PFSK-1 (cell line): ENCODE data around the gene ZFHX3.

Experiments used
- FOXP2 ChIP-seq: optimal IDR thresholded peaks from 2 replicates; pipeline ENCODE3; 2011; ENCODE audit warnings: borderline replicate concordance, control low read depth, inconsistent platforms; ENCODE audit not compliant: insufficient read depth; ENCODE audit errors: extremely low read length, extremely low read depth
- POLR2AphosphoS5 ChIP-seq: IDR thresholded peaks from 2 replicates; pipeline ENCODE4 v1.6.1; 2012; ENCODE audit warnings: low read depth, mild to moderate bottlenecking, control low read depth, low read length, moderate library complexity
- SIN3A ChIP-seq: IDR thresholded peaks from 2 replicates; pipeline ENCODE4 v1.6.1; 2012; ENCODE audit warnings: mild to moderate bottlenecking, low read length, moderate library complexity, borderline replicate concordance; ENCODE audit not compliant: insufficient read depth
- TAF1 ChIP-seq: IDR thresholded peaks from 2 replicates; pipeline ENCODE4 v1.6.1; 2012; ENCODE audit warnings: low read length, control low read depth, borderline replicate concordance; ENCODE audit not compliant: insufficient read depth
- TF ChIP-seq, protein P1 (sequence below), 2 experiments: IDR thresholded peaks; 2 replicates each; pipeline versions ENCODE4 v1.6.1 to v1.8.0; 2011 to 2012; ENCODE audit warnings: low read depth in 2 of 2, low read length in 2 of 2, control low read depth in 1 of 2, inconsistent platforms in 1 of 2, mild to moderate bottlenecking in 1 of 2, moderate library complexity in 1 of 2; ENCODE audit not compliant: insufficient read depth in 1 of 2

Gene ZFHX3

DNA sequence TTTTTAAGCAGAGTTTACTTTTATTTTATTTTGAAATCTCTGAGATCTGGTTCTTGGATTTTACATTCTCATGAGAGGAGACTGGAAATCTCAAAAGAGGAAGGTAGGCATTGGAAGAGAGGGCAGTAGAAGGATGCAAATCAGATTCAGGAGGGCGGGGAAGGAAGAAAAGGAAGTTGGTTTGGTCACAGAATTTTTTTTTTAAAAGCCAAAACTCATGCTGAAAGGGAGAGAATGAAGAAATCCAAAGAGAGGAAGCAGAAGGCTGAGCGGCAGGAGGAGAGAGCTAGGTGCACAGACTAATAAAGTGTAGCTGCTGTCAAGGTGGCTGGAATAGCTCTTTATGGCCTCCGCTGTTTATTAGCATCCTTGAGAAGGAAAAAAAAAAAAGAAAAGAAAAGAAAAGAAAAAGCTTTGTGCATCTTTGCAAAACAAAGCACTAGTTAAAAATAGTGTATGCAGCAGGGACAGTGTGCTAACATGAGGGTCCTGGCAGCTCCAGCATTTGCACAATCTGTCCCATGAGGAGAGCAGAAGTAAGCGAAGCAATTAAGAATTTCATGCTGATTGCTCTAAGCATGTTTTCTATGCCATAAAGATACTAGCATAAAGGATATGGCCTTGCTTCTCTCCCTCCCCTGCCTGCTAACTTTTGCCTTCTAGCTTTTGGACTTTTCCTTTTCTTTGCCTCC, 194.2 kb downstream of the ZFHX3 start:
- no peak for TF ChIP-seq FOXP2
- TF ChIP-seq POLR2AphosphoS5, result no peak
- TF ChIP-seq SIN3A, result no peak
- no peak for TF ChIP-seq TAF1
- TF ChIP-seq, protein P1, sequence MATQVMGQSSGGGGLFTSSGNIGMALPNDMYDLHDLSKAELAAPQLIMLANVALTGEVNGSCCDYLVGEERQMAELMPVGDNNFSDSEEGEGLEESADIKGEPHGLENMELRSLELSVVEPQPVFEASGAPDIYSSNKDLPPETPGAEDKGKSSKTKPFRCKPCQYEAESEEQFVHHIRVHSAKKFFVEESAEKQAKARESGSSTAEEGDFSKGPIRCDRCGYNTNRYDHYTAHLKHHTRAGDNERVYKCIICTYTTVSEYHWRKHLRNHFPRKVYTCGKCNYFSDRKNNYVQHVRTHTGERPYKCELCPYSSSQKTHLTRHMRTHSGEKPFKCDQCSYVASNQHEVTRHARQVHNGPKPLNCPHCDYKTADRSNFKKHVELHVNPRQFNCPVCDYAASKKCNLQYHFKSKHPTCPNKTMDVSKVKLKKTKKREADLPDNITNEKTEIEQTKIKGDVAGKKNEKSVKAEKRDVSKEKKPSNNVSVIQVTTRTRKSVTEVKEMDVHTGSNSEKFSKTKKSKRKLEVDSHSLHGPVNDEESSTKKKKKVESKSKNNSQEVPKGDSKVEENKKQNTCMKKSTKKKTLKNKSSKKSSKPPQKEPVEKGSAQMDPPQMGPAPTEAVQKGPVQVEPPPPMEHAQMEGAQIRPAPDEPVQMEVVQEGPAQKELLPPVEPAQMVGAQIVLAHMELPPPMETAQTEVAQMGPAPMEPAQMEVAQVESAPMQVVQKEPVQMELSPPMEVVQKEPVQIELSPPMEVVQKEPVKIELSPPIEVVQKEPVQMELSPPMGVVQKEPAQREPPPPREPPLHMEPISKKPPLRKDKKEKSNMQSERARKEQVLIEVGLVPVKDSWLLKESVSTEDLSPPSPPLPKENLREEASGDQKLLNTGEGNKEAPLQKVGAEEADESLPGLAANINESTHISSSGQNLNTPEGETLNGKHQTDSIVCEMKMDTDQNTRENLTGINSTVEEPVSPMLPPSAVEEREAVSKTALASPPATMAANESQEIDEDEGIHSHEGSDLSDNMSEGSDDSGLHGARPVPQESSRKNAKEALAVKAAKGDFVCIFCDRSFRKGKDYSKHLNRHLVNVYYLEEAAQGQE (IDR thresholded peaks at IDR 0.05; ENCODE audit: insufficient read depth in 1 of 2, low read depth in 2 of 2, low read length in 2 of 2), result no peak

DNA sequence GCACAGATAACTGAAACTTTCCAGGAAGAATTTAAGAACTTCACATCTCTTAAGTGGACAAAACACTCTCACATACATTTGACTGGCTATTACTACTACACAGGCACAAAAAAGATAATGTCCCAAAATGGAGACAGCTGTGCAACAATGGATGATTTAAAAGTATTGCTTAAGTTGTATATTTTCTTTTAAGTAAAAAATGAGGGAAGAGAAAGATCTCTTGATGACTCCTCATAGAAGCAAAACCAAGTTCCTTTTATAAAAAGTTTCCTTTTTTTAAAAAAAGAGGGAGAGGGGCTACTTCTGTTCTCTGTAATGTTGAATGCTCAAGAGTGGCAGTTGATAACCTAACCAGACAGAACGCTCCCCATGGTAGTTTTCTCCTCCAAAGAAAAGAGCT, 195.5 kb downstream of the ZFHX3 start:
- TF ChIP-seq TAF1 (no peak), SIN3A (no peak), FOXP2 (no peak), POLR2AphosphoS5 (no peak)
- TF ChIP-seq, protein P1 (IDR thresholded peaks at IDR 0.05; ENCODE audit: insufficient read depth in 1 of 2, low read depth in 2 of 2, low read length in 2 of 2), result no peak

DNA sequence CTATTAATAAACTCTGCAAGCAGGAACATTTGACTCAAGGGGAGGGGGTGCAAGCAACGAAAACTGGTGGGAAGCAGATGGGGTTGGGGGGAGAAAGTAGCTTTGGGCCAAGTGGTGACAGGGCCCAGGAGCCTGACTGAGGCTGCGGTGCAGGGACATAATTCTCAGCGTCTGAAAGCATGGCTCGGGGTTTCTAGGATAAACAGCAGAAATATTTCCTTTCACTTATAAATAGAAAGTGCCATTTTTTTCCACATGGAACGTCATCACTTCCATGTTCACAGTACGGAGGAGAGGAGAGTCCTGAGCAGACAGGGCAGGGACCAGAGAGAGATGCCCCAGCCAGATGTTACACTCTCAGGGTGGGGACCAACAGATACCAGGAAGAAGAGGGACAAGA, 197.1 kb downstream of the ZFHX3 start:
- no peak for TF ChIP-seq SIN3A
- TF ChIP-seq FOXP2, result no peak
- TF ChIP-seq, protein P1 (IDR thresholded peaks at IDR 0.05; ENCODE audit: insufficient read depth in 1 of 2, low read depth in 2 of 2, low read length in 2 of 2), result no peak
- TF ChIP-seq TAF1, result no peak
- TF ChIP-seq POLR2AphosphoS5, result no peak

DNA sequence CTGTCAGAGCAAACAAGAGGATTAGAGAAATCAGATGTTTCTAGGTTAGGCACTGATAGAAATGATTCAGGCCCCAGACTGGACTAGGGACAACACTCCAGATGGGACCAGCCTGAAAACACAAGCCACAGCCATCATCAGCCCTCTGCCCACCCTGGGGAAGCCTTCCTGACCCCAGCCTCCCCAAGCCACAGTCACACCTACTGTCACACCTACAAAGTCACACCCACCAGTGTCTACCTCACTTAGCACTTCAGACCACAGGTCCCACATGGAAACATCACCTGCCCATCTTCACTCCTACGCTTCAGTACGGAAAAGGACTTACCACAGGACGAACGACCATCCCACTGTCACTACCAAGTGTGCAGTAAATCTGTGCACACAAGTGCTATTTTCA, 197.9 kb downstream of the ZFHX3 start:
- TF ChIP-seq FOXP2 (no peak), SIN3A (no peak), POLR2AphosphoS5 (no peak), TAF1 (no peak)
- TF ChIP-seq, protein P1 (IDR thresholded peaks at IDR 0.05; ENCODE audit: insufficient read depth in 1 of 2, low read depth in 2 of 2, low read length in 2 of 2), result no peak
